ENCODE measurements around the gene BSN. TPM values are rescaled to one million over a fixed set of nuclear protein-coding genes. Genes with fewer than 3 reads are reported as not detected.
"Not testable (repeated sequence)": the region's sequence is repeated elsewhere in the genome, so short reads cannot be mapped to it uniquely, and the experiment has no call there.

The BSN gene
- total RNA-seq, 5 donors from 2014 or later (not counting 1 experiment from before 2014, with no cell fraction given), result 0.08 to 0.44 (median 0.32) TPM

DNA sequence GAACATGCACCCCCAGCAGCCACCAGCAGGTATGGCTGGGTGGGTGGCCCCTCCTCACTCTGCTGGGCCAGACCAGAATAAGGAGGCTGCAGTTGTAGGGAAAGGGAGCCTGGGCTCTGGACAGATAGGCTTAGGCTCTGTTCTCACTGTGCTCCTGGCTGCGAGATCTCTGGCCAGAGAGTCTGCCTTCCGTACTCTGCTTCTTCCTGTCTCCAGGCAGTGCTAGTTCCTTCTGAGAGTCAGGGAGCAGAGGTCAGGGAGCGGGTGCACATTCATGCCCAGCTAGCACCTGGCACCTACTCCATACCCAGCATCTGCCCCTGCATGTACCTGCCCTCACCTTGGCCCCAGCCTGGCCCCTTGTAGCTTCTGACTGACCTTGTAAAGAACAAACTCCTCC lies 137.2 kb downstream of the BSN start:
- WGBS (ENCODE audit: insufficient coverage), result 96% methylated on average over 3 of the region's 3 CpGs
- H3K36me3 Mint-ChIP-seq; H3K27ac Mint-ChIP-seq; H3K36me3 ChIP-seq (ENCODE audit: control insufficient read depth in 2 of 2, extremely low read depth in 1 of 2, insufficient read depth in 1 of 2, low read length in 1 of 2); H3K27me3 Mint-ChIP-seq; H3K4me3 ChIP-seq (ENCODE audit: control insufficient read depth in 1 of 2, extremely low read depth in 1 of 2, low read length in 1 of 2); H3K9me3 Mint-ChIP-seq; CTCF ChIA-PET; H3K27ac ChIP-seq (ENCODE audit: low read length); POLR2A ChIA-PET; DNase-seq; ATAC-seq (replicated peaks in 1 of 4); H3K9me3 ChIP-seq: not testable (repeated sequence)
- Mint-ChIP-seq H3K4me3 (peak overlapping the region; percentile 93 to 97 (median 96)), H3K4me1 (peaks cover 42 to 55% (median 52%) of the 10 kb centered on the region in 3 donors)
- Histone ChIP-seq H3K27me3 (replicated peaks in 1 of 2; ENCODE audit: control insufficient read depth in 2 of 2, extremely low read depth in 1 of 2, insufficient read depth in 2 of 2, low read length in 1 of 2) (peaks cover 0 to 12% of the 10 kb centered on the region in 2 experiments), H3K4me1 (ENCODE audit: control insufficient read depth in 1 of 2, extremely low read depth in 1 of 2, insufficient read depth in 2 of 2, low read length in 2 of 2) (peaks cover 6 to 41% of the 10 kb centered on the region in 2 experiments)

DNA sequence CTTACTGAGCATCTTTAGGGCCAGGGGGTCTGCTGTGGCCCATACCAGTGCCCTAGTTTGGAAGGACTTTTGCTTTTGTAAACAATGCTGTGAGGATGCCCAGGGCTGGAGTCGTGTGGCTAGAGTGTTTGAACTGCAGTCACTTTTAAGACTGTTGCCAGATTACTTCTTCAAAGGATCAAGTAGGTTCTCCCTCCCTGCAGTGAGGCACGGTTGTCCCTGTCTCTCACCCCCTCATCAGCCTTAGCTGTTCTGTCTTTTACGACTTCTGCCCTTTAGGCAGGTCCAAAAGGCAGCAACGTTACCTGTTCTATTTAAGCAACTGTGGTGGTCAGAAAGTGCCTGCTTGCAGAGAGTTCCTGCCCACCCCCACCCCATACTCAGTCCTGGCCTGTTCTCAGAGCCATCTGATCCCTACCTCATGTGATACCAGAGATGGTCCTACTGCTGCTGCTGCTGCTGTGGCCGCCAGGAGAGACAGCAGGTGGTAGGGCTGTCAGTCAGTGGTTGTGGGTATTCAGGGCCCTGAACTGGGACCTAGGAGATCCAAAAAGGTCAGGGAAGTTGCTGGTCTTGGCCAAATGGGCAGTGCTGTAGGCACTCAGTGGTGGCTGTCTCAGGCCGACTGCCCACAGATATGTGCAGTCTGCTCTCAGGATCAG lies 140.3 kb downstream of the BSN start:
- DNase-seq; H3K9me3 ChIP-seq; ATAC-seq (replicated peaks in 1 of 4); H3K27ac ChIP-seq (ENCODE audit: low read length); H3K9me3 Mint-ChIP-seq; H3K36me3 Mint-ChIP-seq; H3K27me3 ChIP-seq (replicated peaks in 1 of 2; ENCODE audit: control insufficient read depth in 2 of 2, extremely low read depth in 1 of 2, insufficient read depth in 2 of 2, low read length in 1 of 2); H3K4me3 Mint-ChIP-seq; H3K27me3 Mint-ChIP-seq; H3K4me3 ChIP-seq (ENCODE audit: control insufficient read depth in 1 of 2, extremely low read depth in 1 of 2, low read length in 1 of 2); POLR2A ChIA-PET; CTCF ChIA-PET; H3K27ac Mint-ChIP-seq: not testable (repeated sequence)
- H3K4me1 Mint-ChIP-seq, result peaks cover 30 to 42% (median 32%) of the 10 kb centered on the region in 3 donors
- Histone ChIP-seq H3K36me3 (ENCODE audit: control insufficient read depth in 2 of 2, extremely low read depth in 1 of 2, insufficient read depth in 1 of 2, low read length in 1 of 2) (peaks cover 11 to 21% of the 10 kb centered on the region in 2 donors), H3K4me1 (ENCODE audit: control insufficient read depth in 1 of 2, extremely low read depth in 1 of 2, insufficient read depth in 2 of 2, low read length in 2 of 2) (peaks cover 6 to 21% of the 10 kb centered on the region in 2 experiments)
- WGBS (ENCODE audit: insufficient coverage), result 77% methylated on average over 3 of the region's 6 CpGs

DNA sequence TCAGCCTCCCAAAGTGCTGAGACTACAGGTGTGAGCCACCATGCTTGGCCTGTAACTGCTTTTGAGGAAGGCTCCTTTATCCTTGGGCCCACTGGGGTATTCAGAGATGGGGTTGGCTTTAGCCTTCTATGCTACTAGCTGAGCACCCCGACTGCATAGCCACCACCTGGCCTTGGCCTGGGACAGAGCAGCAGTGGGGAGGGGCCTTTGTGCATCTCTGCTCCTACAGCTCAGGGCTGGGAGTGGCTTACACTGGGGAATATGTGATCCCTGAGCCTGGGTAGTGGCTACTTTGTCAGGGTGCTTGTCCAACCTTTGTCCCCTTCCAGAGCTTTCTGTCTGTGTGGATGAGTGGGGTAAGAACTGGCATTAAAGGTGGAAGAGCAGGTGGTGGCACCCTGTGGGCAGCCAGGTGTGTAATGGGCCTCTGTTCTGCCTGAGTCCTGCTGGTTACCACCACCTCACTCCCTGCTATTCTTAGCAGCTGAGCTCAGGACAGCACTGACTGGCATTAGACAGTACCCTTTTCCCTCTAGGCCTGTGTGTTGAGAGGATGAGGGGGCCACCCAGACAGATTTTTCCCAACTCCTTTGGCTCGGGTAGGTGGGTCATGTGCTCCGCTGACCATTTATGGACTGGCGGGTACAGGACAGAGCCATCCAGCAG lies 141.2 kb downstream of the BSN start:
- POLR2A ChIA-PET; H3K9me3 Mint-ChIP-seq; H3K36me3 Mint-ChIP-seq; DNase-seq; H3K27ac Mint-ChIP-seq; H3K4me3 Mint-ChIP-seq; ATAC-seq (replicated peaks in 1 of 4); H3K4me3 ChIP-seq (ENCODE audit: control insufficient read depth in 1 of 2, extremely low read depth in 1 of 2, low read length in 1 of 2); H3K27ac ChIP-seq (ENCODE audit: low read length); H3K27me3 ChIP-seq (replicated peaks in 1 of 2; ENCODE audit: control insufficient read depth in 2 of 2, extremely low read depth in 1 of 2, insufficient read depth in 2 of 2, low read length in 1 of 2); H3K9me3 ChIP-seq; H3K27me3 Mint-ChIP-seq: not testable (repeated sequence)
- peaks cover 22 to 33% (median 25%) of the 10 kb centered on the region in 3 donors for H3K4me1 Mint-ChIP-seq
- Histone ChIP-seq H3K36me3 (ENCODE audit: control insufficient read depth in 2 of 2, extremely low read depth in 1 of 2, insufficient read depth in 1 of 2, low read length in 1 of 2) (peaks cover 11 to 30% of the 10 kb centered on the region in 2 donors), H3K4me1 (ENCODE audit: control insufficient read depth in 1 of 2, extremely low read depth in 1 of 2, insufficient read depth in 2 of 2, low read length in 2 of 2) (peaks cover 2 to 12% of the 10 kb centered on the region in 2 experiments)
- CTCF ChIA-PET, result interaction anchor here in 1 of 2 donors (0.6 kb wide), 1 partner anchor 23 kb away, joined by 10 read pairs; no protein-coding TSS in a partner anchor
- WGBS (ENCODE audit: insufficient coverage), result 80% methylated on average over 2 of the region's 4 CpGs

DNA sequence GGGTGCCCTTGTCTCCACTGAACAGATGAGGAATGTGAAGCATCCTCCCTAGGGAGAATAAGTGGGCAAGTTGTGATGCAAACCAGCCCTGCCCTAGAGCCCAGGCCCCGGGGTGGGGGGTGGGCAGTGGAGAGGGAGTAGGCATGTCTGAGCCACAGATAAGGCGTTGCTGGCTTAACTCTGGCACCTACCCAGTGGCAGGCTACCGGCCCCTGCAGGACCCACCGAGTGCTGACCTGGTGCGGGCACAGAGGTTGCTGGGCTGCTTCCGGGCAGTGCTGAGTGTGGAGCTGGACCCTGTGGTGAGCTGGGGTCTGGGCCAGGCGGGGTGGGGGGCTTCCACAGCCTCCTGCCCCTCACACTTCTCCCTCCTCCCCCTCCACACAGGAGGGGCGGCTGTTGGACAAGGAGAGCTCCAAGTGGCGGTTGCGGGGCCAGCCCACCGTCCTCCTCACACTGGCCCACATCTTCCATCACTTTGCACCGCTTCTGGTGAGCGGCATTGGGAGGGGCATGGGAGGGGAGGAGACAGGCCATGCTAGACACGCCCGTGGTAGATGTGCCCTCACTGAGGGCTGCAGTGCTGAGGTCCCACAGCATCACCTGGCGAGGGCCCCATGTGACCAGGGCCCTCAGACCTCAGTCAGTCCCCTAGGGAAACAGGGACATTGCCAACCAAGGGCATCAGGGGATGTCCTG lies 145.2 kb downstream of the BSN start:
- H3K4me3 ChIP-seq (ENCODE audit: control insufficient read depth in 1 of 2, extremely low read depth in 1 of 2, low read length in 1 of 2), result no peak overlapping the region
- peaks cover 9% of the 10 kb centered on the region for H3K36me3 Mint-ChIP-seq
- no peak overlapping the region for H3K27ac Mint-ChIP-seq
- POLR2A ChIA-PET, result no interaction called here
- no peaks in the 10 kb centered on the region for H3K27me3 ChIP-seq (replicated peaks in 1 of 2; ENCODE audit: control insufficient read depth in 2 of 2, extremely low read depth in 1 of 2, insufficient read depth in 2 of 2, low read length in 1 of 2)
- H3K9me3 ChIP-seq, result no peaks in the 10 kb centered on the region
- CTCF ChIA-PET, result no interaction called here
- peaks cover 23 to 59% of the 10 kb centered on the region in 2 donors for H3K36me3 ChIP-seq (ENCODE audit: control insufficient read depth in 2 of 2, extremely low read depth in 1 of 2, insufficient read depth in 1 of 2, low read length in 1 of 2)
- no peak for ATAC-seq (replicated peaks in 1 of 4)
- no peaks in the 10 kb centered on the region for H3K4me1 Mint-ChIP-seq
- H3K27ac ChIP-seq (ENCODE audit: low read length), result no peak overlapping the region
- 97% methylated on average over 5 of the region's 16 CpGs for WGBS (ENCODE audit: insufficient coverage)
- peaks cover 0 to 9% of the 10 kb centered on the region in 2 experiments for H3K4me1 ChIP-seq (ENCODE audit: control insufficient read depth in 1 of 2, extremely low read depth in 1 of 2, insufficient read depth in 2 of 2, low read length in 2 of 2)
- no peaks in the 10 kb centered on the region for H3K9me3 Mint-ChIP-seq
- H3K4me3 Mint-ChIP-seq, result no peak overlapping the region
- H3K27me3 Mint-ChIP-seq, result no peaks in the 10 kb centered on the region
- no peak for DNase-seq

DNA sequence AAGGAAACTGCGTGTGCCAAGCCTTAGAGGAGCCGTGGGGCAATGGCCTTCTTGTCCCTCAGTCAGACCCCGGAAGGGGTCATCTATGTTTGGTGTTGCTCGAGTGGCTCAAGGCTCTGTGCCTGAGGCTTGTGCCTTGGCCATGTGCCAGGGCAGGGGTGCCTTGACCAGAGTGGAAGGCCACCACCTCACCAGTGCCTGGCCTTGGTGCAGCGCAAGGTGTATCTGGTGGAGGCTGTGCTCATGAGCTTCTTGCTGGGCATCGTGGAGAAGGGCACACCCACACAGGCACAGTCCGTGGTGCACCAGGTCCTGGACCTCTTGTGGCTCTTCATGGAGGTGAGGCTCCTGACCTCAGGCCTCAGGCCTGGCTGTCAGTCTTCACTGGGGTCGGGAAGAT lies 145.7 kb downstream of the BSN start:
- H3K4me3 Mint-ChIP-seq, result no peak overlapping the region
- no peak for DNase-seq
- ChIA-PET CTCF (no interaction called here), POLR2A (no interaction called here)
- ATAC-seq (replicated peaks in 1 of 4), result no peak
- Histone ChIP-seq H3K27ac (ENCODE audit: low read length) (no peak overlapping the region), H3K4me3 (ENCODE audit: control insufficient read depth in 1 of 2, extremely low read depth in 1 of 2, low read length in 1 of 2) (no peak overlapping the region), H3K27me3 (replicated peaks in 1 of 2; ENCODE audit: control insufficient read depth in 2 of 2, extremely low read depth in 1 of 2, insufficient read depth in 2 of 2, low read length in 1 of 2) (no peaks in the 10 kb centered on the region), H3K36me3 (ENCODE audit: control insufficient read depth in 2 of 2, extremely low read depth in 1 of 2, insufficient read depth in 1 of 2, low read length in 1 of 2) (peaks cover 23 to 64% of the 10 kb centered on the region in 2 donors), H3K9me3 (no peaks in the 10 kb centered on the region), H3K4me1 (ENCODE audit: control insufficient read depth in 1 of 2, extremely low read depth in 1 of 2, insufficient read depth in 2 of 2, low read length in 2 of 2) (peaks cover 0 to 9% of the 10 kb centered on the region in 2 experiments)
- H3K9me3 Mint-ChIP-seq, result no peaks in the 10 kb centered on the region
- H3K36me3 Mint-ChIP-seq, result peaks cover 9% of the 10 kb centered on the region
- WGBS (ENCODE audit: insufficient coverage), result 80% methylated on average over 6 of the region's 8 CpGs
- no peaks in the 10 kb centered on the region for H3K27me3 Mint-ChIP-seq
- no peaks in the 10 kb centered on the region for H3K4me1 Mint-ChIP-seq
- H3K27ac Mint-ChIP-seq, result no peak overlapping the region

DNA sequence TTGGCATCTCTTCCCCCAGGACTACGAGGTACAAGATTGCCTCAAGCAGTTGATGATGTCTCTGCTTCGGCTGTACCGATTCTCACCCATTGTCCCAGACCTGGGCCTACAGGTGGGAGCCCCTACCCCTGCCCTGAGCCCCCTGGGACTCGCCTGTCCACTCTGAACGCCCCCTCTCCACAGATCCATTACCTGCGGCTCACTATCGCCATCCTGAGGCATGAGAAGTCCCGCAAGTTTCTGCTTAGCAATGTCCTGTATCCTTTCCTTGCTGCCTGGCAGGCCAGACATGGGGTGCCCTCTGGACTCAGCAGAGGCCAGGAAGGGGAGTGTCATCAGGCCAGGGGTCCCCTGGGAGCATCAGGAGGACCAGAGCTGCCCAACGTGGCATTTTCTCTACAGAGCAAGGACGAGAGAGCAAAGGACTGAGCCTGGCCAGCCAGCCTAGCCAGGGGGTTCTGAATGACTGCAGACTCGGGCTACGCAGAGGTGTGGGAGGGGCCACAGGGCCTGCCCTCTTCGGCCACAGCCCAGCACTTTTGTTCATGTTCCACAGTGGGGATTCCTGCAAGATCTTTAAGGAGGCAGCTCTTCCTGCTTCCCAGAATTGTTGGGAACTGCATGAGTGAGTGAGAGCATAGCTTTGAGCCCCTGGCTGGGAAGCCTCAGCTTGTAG lies 146.3 kb downstream of the BSN start:
- H3K4me3 Mint-ChIP-seq, result no peak overlapping the region
- H3K27ac Mint-ChIP-seq, result no peak overlapping the region
- H3K4me1 Mint-ChIP-seq, result no peaks in the 10 kb centered on the region
- 92% methylated on average over 13 of the region's 13 CpGs for WGBS (ENCODE audit: insufficient coverage)
- DNase-seq (no peak), ATAC-seq (replicated peaks in 1 of 4) (no peak)
- Histone ChIP-seq H3K27ac (ENCODE audit: low read length) (no peak overlapping the region), H3K4me3 (ENCODE audit: control insufficient read depth in 1 of 2, extremely low read depth in 1 of 2, low read length in 1 of 2) (no peak overlapping the region), H3K27me3 (replicated peaks in 1 of 2; ENCODE audit: control insufficient read depth in 2 of 2, extremely low read depth in 1 of 2, insufficient read depth in 2 of 2, low read length in 1 of 2) (no peaks in the 10 kb centered on the region), H3K4me1 (ENCODE audit: control insufficient read depth in 1 of 2, extremely low read depth in 1 of 2, insufficient read depth in 2 of 2, low read length in 2 of 2) (peaks cover 0 to 9% of the 10 kb centered on the region in 2 experiments), H3K36me3 (ENCODE audit: control insufficient read depth in 2 of 2, extremely low read depth in 1 of 2, insufficient read depth in 1 of 2, low read length in 1 of 2) (peaks cover 23 to 66% of the 10 kb centered on the region in 2 donors), H3K9me3 (no peaks in the 10 kb centered on the region)
- ChIA-PET POLR2A (interaction anchor here in 1 of 2 donors (0.5 kb wide), 1 partner anchor 630 kb away, joined by 3 read pairs; no protein-coding TSS in a partner anchor), CTCF (interaction anchor here in 1 of 2 donors (0.5 kb wide), 1 partner anchor 177 kb away, joined by 3 read pairs; no protein-coding TSS in a partner anchor)
- no peaks in the 10 kb centered on the region for H3K9me3 Mint-ChIP-seq
- H3K36me3 Mint-ChIP-seq, result peaks cover 9% of the 10 kb centered on the region
- H3K27me3 Mint-ChIP-seq, result no peaks in the 10 kb centered on the region

Data from T-cell (primary cell).